ENCODE data around the gene EPHB6.

EPHB6 gene

GRCh38 chr7:142919656-142920055 lies 64.8 kb downstream of the EPHB6 start:
- no peak for DNase-seq (ENCODE audit: low spot score)
- H3K4me3 ChIP-seq, result no peak overlapping the region
- no peak for TF ChIP-seq CTCF (IDR thresholded peaks at IDR 0.05)
- H3K27ac ChIP-seq, result no peak overlapping the region

Measured in coronary artery (tissue), 2 donors.